ENCODE data around the gene TUSC2.

The TUSC2 gene

GRCh38 chr3:50334339-50335075 is 6.5 kb upstream of the TUSC2 start:
- no peak for DNase-seq

- no peak for DNase-seq
These were observed 5.8 kb upstream of the TUSC2 start for GRCh38 chr3:50333744-50334328.

GRCh38 chr3:50331364-50331907 is 3.4 kb upstream of the TUSC2 start:
- DNase-seq = no peak

- DNase-seq = no peak
These were observed 2.3 kb upstream of the TUSC2 start for GRCh38 chr3:50330330-50330729.

GRCh38 chr3:50327129-50327528 is 894 bp downstream of the TUSC2 start:
- no peak for DNase-seq

- no peak for DNase-seq
These were observed 1.9 kb downstream of the TUSC2 start for GRCh38 chr3:50326182-50326541.

GRCh38 chr3:50325497-50326181 is 2.4 kb downstream of the TUSC2 start:
- DNase-seq = no peak

GRCh38 chr3:50325113-50325480 is 2.9 kb downstream of the TUSC2 start:
- no peak for DNase-seq

GRCh38 chr3:50324351-50325112 is 3.5 kb downstream of the TUSC2 start:
- DNase-seq = no peak

- no peak for DNase-seq
These were observed 4.3 kb downstream of the TUSC2 start for GRCh38 chr3:50323614-50324199.

- no peak for DNase-seq
These were observed 4.9 kb downstream of the TUSC2 start for GRCh38 chr3:50323092-50323600.

- no peak for DNase-seq
These were observed 5.5 kb downstream of the TUSC2 start, which contains the start of gene HYAL2 for GRCh38 chr3:50322386-50323091. Gene HYAL2 (minus strand): TSS chr3:50322745. CDS start chr3:50320489, 2,256 bp downstream.

GRCh38 chr3:50322115-50322385 is 6.0 kb downstream of the TUSC2 start:
- DNase-seq = no peak

- peak; percentile 94 for DNase-seq
These were observed 6.5 kb downstream of the TUSC2 start for GRCh38 chr3:50321336-50322114.

GRCh38 chr3:50320853-50321335 is 7.1 kb downstream of the TUSC2 start:
- DNase-seq = peak; percentile 71

GRCh38 chr3:50319894-50320625 is 8.0 kb downstream of the TUSC2 start:
- DNase-seq = no peak

- DNase-seq = no peak
These were observed 8.7 kb downstream of the TUSC2 start for GRCh38 chr3:50319181-50319893.

GRCh38 chr3:50318615-50319014 is 9.4 kb downstream of the TUSC2 start:
- DNase-seq = no peak

GRCh38 chr3:50318163-50318562 is 9.9 kb downstream of the TUSC2 start:
- no peak for DNase-seq

- no peak for DNase-seq
These were observed 10.7 kb downstream of the TUSC2 start for GRCh38 chr3:50317300-50317699.

All from NCI-H2227 treated with DMSO at 0.1 percent for 48 hours (cell line).